ENCODE results near the gene BRD4.

BRD4 gene

GRCh38 chr19:15307169-15307568 lies 25.2 kb downstream of the BRD4 start:
- DNase-seq = no peak

DNA sequence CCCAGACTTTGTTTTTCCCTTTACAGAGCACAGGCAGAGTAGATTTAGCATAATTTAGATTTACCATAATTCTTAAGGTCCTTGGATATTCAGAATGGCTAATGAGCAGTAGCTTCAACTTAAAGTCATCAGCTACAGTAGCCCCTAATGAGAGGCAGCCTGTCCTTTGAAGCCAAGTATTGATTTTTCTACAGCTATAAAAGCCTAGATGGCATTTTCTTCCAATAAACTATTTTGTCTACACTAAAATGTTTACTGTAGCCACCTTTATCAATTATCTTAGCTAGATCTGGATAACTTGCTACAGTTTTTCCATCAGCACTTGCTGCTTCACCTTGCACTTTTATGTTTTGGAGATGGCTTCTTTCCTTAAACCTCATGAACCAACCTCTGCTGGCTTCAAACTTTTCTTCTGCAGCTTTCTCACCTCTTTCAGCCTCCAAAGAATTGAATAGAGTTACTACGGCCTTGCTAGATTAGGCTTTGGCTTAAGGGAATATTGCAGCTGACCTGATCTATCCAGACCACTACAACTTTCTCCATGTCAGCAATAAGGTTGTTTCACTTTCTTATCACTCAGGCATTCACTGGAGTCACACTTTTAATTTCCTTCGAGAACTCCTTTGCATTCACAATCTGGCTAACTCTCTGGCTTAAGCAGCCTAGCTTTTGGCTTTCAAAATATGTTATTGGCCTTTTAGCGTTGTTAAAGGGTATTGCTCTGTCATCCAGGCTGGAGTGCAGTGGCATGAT lies 26.6 kb downstream of the BRD4 start:
- no peak for DNase-seq

DNA sequence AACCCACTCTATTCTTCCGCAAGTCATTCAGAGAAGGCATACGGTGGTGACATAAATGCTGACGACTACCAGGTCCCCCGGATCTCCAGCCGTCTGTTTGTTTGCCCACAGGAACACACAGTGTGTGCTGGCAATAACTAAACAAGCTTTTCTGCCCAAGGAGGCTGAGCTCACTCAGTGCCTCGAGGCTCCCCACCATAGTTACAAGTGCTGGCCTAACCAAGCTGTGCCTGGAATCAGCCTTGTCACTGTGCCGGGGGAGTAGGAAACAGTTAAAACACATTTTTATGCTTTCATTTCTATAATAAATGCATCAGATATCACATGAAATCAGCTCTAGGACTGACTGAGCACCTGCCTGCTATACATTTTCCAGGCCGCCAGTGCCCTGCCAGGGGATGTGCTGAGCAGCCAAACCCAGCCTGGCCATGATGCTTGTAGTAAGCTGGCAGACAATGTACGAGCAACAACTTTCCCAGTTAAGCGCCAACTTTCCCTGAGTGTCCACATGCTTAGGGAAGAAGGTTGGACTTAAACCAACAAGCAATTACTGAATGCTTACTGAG lies 28.1 kb downstream of the BRD4 start:
- DNase-seq = no peak

DNA sequence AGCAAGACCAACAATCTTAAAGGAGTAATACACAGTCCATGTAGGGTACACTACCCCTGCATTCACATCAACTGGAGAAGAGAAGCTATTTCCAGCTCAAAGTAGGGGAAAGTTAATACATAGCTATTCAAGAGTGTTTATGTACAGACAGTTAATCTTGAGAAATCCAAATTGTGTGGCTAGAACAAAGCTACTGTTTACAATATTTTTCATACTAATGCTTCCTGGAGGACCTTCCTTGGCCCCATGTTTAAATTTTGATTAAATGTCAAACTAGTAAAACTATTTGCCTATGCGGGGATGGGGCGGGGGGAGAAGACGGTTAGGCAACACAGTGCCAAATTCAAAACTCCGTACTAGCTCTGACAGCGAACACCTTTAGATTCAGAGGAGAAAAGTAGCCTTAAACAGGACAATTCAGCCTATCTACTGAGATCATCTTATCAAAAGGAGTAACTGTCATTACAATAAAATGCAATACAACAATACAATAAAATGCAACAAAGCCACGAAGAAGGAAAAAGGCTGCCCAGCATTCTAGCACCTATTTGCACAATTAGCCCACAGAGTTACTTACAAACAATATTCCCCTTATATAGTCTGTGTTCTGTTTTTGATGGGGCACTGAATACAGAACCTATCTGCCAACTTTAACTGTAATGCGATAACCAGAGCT lies 29.1 kb downstream of the BRD4 start:
- no peak for DNase-seq

GRCh38 chr19:15300533-15301197 lies 31.7 kb downstream of the BRD4 start:
- no peak for DNase-seq

- no peak for DNase-seq
Observed at GRCh38 chr19:15299568-15300409, 32.5 kb downstream of the BRD4 start.

- DNase-seq = no peak
Observed at GRCh38 chr19:15298847-15299567, 33.3 kb downstream of the BRD4 start.

GRCh38 chr19:15297416-15298224 lies 34.7 kb downstream of the BRD4 start:
- DNase-seq = no peak

DNA sequence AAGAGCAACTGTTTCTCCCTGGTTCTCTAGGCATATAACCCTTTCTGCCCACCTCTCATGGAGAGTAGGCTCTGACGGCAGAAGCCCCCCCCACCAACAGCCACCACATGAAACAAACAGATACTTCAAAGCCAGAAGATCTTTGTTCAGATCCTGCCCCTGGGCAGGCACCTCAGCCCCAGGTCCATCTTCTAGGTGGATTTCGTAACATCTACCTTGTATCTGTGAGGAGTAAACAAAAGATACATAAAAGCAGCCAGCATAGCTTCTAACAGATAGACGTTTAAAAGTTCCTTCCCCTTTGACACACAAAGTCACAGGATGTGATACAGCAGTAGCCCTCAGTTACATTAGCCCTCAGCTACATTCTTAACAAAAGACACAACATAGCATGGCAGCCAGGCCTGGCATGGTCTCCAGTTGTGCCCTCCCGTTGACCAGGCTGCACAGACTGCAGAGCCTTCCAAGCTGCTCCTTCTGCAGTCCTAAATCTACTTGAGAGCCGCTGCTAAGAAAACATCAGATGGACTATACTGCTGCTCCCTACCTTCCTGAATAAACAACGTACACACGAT lies 35.4 kb downstream of the BRD4 start:
- no peak for DNase-seq

- no peak for DNase-seq
Observed at GRCh38 chr19:15296353-15296752, 36.0 kb downstream of the BRD4 start.

DNA sequence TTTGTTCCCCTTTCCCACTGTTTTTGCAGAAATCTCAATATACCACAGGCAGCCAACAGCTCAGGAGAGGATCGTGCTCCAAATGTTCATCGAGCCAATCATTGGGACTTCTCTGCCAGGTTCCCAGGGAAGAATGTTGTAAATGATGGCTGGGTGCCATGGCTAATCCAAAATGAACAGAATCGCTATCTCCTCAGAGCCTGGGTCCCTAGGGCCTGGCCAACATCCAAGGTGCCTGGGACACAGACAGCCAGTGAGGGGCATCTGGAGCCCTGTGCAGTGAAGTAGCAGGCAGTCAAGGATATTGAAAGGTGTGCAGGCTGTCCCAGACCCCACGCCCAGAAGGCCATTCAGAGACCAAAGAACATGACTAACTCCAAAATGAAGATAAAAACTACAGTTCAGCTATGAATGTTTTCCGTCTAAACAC lies 37.8 kb downstream of the BRD4 start:
- DNase-seq = peak; percentile 71

DNA sequence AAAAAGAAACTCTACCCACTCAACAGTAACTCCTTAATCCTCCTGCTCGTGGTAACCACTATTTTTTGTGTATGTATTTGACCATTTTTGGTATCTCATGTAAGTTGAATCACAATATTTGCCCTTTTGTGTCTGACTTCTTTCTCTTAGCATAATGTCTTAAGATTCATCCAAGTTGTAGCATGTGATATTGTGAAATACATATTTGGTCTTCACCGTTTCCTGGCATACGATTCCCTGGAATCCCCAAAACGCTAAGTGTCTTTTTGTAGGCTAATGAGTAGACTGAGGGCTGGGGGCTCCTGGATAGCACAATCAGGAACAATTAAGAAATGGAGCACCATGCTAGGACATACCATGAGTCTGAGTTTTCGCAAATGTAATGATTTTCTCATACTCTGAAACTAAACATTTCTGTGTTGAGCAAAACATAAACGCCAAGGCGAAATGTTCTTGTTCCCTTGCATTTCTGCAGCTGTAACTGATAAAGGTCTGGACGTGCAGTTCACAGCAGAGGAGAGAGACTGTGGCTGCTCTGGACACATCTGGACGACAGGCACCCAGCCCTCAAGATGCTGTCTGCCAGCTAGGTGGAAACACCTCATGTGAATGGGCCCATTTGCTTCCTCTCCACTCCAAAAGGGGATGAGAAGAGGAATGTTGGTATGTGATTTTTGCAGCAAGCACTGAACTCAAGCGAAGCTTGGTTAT lies 38.4 kb downstream of the BRD4 start:
- DNase-seq = peak; percentile 47

- peak; percentile 94 for DNase-seq
Observed at GRCh38 chr19:15292847-15293582, 39.3 kb downstream of the BRD4 start.

DNA sequence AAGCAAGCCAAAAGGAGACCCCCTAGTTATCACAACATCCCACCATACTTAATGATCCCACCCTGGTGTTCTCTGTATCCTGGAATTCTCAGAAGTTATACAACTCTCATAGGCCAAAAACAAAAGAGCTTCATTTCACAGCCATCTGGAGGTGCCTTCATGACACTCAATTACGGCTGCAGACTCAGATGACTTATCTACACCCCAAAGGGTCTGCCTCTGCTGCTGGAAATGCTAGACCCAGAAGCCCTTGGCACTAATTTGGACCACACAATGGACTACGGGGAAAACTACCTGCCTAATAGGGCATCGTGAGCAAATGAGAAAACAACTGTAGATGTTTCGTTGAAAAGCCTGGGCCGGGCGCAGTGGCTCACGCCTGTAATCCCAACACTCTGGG lies 40.2 kb downstream of the BRD4 start:
- DNase-seq = no peak

DNA sequence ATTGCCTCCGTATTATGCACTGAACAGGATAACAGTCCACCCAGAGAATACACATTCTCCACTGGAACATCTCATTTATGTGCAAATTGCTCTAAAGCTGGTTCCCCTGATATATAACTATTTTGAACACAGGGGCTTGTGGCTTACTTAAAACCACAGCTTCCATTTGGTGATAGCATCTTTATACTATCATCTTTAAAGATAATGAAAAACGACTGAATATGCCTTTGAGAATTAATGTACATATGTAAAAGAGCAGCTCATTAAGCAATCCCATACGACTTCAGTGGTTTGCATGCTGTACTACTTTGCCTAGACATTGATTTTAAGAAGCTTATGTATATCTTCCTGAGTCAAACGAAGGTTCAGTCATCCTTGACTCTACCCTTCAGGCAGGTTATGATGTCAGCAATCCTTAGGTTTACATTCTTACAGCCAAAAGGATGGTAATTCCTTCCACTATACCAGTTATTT lies 40.8 kb downstream of the BRD4 start:
- peak; percentile 67 for DNase-seq

GRCh38 chr19:15291089-15291488 lies 41.2 kb downstream of the BRD4 start:
- DNase-seq = no peak

DNA sequence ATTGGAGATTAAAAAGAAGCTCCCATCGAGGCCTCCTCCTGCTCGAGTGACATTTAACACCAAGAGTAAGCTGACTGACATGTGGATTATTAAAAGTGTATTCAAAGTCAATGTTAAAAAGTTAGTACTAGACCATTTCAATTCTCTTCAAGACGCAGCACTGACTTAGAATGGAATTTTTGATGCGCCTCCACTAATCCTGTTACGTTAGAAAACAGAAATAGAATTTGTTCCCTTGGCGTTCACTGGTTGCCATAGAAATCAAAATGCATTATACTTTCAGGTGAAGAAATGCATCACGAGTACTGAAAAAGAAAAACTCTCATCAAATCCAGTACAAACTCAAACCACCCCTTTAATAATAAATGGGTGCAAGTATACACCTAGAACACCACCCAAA lies 42.2 kb downstream of the BRD4 start:
- no peak for DNase-seq

GRCh38 chr19:15289673-15290072 lies 42.7 kb downstream of the BRD4 start:
- no peak for DNase-seq

Data from hematopoietic multipotent progenitor cell treated with erythropoietin and hydrocortisone succinate and interleukin-3 and kit ligand, for 4 days (in vitro differentiated cells).